ENCODE results near the gene EREG.

DNA sequence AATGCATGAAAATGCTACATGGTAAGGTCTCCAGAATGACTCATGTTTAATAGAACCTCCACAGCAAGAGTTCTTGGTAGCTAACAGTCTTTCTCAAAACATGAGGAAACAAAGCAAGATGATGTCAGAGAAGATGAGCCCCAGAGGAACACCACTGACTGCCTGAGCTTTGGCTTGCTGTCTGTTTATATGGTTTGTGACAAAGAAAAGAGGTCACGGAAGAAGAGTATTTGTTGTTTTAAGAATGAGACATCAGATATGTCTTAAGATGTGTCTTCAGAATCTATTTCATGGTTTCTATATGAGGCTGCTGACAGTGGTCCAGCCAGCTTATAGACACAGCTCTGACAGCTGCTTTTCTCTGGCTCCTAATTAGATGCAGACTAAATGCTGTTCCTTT lies 61.2 kb downstream of the EREG start:
- TF ChIP-seq POLR2A (IDR thresholded peaks at IDR 0.05; ENCODE audit: low read length) (no peak), GATA1 (IDR thresholded peaks at IDR 0.05; ENCODE audit: low read depth, low read length) (no peak)
